SK-N-SH treated with all-trans-retinoic acid at 6 μM for 48 hours (cell line): ENCODE results near the gene DNPH1.

Experiments
- ATAC-seq: fragments of 200-7000 bp; cut with Tn5 transposase; 3 replicates; pipeline ENCODE4 v1.9.1; 2020; ENCODE audit warnings: mild to moderate bottlenecking, moderate library complexity
- ARNTL ChIP-seq: fragments of 450-650 bp; formaldehyde crosslinking; IDR thresholded peaks from 2 replicates; pipeline ENCODE4 v1.5.0; 2020; ENCODE audit warnings: low read depth, mild to moderate bottlenecking, moderate library complexity, borderline replicate concordance
- BACH2 ChIP-seq: fragments of 250-450 bp; sonication (Bioruptor Pico); IDR thresholded peaks from 2 replicates; pipeline ENCODE4 v1.9.0; 2021; ENCODE audit warnings: mild to moderate bottlenecking, borderline replicate concordance
- CSDC2 ChIP-seq: fragments of 250-450 bp; sonication (Bioruptor Pico); IDR thresholded peaks from 2 replicates; pipeline ENCODE4 v1.5.0; 2020; ENCODE audit warnings: mild to moderate bottlenecking, moderate library complexity
- ISL1 ChIP-seq: fragments of 250-450 bp; sonication (Bioruptor Pico); IDR thresholded peaks from 2 replicates; pipeline ENCODE4 v2.1.2; 2022; ENCODE audit warnings: mild to moderate bottlenecking, moderate library complexity
- OSR1 ChIP-seq: fragments of 250-450 bp; sonication (Bioruptor Pico); IDR thresholded peaks from 2 replicates; pipeline ENCODE4 v1.8.0; 2022; ENCODE audit warnings: moderate library complexity, mild to moderate bottlenecking, inconsistent platforms
- PPARA ChIP-seq: fragments of 250-450 bp; sonication (Bioruptor Pico); IDR thresholded peaks from 2 replicates; pipeline ENCODE4 v1.5.0; 2020; ENCODE audit warnings: mild to moderate bottlenecking, borderline replicate concordance
- RARB ChIP-seq: fragments of 250-450 bp; sonication (Bioruptor Pico); IDR thresholded peaks from 2 replicates; pipeline ENCODE4 v1.8.0; 2021; ENCODE audit warnings: mild to moderate bottlenecking, moderate library complexity
- TOX ChIP-seq: fragments of 250-450 bp; sonication (Bioruptor Pico); IDR thresholded peaks from 2 replicates; pipeline ENCODE4 v1.8.0; 2021; ENCODE audit warnings: mild to moderate bottlenecking, moderate library complexity, borderline replicate concordance
- ZC3H10 ChIP-seq: fragments of 250-450 bp; sonication (Bioruptor Pico); IDR thresholded peaks from 2 replicates; pipeline ENCODE4 v1.5.1; 2021; ENCODE audit warnings: mild to moderate bottlenecking, moderate library complexity
- ZFP30 ChIP-seq: fragments of 450-650 bp; formaldehyde crosslinking; IDR thresholded peaks from 2 replicates; pipeline ENCODE4 v1.5.0; 2022; ENCODE audit warnings: mild to moderate bottlenecking, moderate library complexity
- ZNF565 ChIP-seq: fragments of 450-650 bp; formaldehyde crosslinking; conservative IDR thresholded peaks from 2 replicates; pipeline ENCODE4 v1.5.0; 2020; ENCODE audit warnings: low read depth, mild to moderate bottlenecking, moderate library complexity
- ZNF70 ChIP-seq: fragments of 450-650 bp; formaldehyde crosslinking; IDR thresholded peaks from 2 replicates; pipeline ENCODE4 v1.5.0; 2020; ENCODE audit warnings: mild to moderate bottlenecking, moderate library complexity
- ZNF8 ChIP-seq: fragments of 450-650 bp; formaldehyde crosslinking; IDR thresholded peaks from 2 replicates; pipeline ENCODE4 v1.5.0; 2020; ENCODE audit warnings: mild to moderate bottlenecking, moderate library complexity
- TF ChIP-seq, protein P1 (sequence below): fragments of 250-450 bp; sonication (Bioruptor Pico); IDR thresholded peaks from 2 replicates; pipeline ENCODE4 v1.8.0; 2020; ENCODE audit warnings: mild to moderate bottlenecking, moderate library complexity, borderline replicate concordance
- TF ChIP-seq, protein P2 (sequence below): fragments of 250-450 bp; sonication (Bioruptor Pico); IDR thresholded peaks from 2 replicates; pipeline ENCODE4 v1.5.1; 2020; ENCODE audit warnings: low read depth, mild to moderate bottlenecking, moderate library complexity
- TF ChIP-seq, protein P3 (sequence below): fragments of 250-450 bp; sonication (Bioruptor Pico); IDR thresholded peaks from 2 replicates; pipeline ENCODE4 v1.5.1; 2021; ENCODE audit warnings: mild to moderate bottlenecking, moderate library complexity
- TF ChIP-seq, protein P4 (sequence below): fragments of 250-450 bp; sonication (Bioruptor Pico); IDR thresholded peaks from 2 replicates; pipeline ENCODE4 v1.8.0; 2021; ENCODE audit warnings: low read depth, mild to moderate bottlenecking, moderate library complexity, borderline replicate concordance
- TF ChIP-seq, protein P5 (sequence below): fragments of 250-450 bp; sonication (Bioruptor Pico); IDR thresholded peaks from 2 replicates; pipeline ENCODE4 v1.5.0; 2020; ENCODE audit warnings: mild to moderate bottlenecking, moderate library complexity

The DNPH1 gene

DNA sequence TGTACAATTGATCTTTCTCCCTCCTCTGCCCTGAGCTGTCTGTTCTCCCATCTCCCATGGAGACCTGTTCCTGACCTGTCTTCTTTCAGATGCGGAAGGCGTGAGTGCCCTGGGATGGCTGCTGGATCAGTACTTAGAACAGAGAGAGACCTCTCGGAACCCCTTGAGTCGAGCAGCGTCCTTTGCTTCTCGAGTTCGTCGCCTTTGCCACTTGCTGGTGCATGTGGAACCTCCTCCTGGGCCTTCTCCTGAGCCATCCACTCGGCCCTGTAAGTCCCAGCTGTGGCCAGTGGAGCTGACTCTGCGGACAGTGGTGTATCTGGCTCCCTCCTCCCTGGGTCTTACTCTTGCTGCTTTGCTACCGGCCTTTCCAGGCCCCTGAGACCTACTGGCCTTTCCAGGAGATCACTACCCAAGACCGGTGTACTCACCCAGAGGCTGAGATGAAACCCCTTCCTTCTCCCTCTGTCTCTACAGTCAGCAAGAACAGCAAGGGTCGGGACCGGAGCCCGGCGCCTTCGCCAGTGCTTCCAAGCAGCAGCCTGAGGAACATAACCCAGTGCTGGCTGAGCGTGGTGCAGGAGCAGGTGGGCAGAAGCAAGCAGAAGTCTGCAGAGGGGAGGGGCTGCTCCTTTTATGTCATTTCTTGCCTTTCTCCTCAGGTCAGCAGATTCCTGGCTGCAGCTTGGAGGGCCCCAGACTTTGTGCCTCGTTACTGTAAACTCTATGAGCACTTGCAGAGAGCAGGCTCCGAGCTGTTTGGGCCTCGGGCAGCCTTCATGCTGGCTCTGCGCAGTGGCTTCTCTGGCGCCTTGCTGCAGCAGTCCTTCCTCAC lies 24.8 kb downstream of the DNPH1 start (continued):
- TF ChIP-seq, protein P1, sequence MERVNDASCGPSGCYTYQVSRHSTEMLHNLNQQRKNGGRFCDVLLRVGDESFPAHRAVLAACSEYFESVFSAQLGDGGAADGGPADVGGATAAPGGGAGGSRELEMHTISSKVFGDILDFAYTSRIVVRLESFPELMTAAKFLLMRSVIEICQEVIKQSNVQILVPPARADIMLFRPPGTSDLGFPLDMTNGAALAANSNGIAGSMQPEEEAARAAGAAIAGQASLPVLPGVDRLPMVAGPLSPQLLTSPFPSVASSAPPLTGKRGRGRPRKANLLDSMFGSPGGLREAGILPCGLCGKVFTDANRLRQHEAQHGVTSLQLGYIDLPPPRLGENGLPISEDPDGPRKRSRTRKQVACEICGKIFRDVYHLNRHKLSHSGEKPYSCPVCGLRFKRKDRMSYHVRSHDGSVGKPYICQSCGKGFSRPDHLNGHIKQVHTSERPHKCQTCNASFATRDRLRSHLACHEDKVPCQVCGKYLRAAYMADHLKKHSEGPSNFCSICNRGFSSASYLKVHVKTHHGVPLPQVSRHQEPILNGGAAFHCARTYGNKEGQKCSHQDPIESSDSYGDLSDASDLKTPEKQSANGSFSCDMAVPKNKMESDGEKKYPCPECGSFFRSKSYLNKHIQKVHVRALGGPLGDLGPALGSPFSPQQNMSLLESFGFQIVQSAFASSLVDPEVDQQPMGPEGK (CRISPR knock-in tag), result no peak
- no peak for TF ChIP-seq RARB
- TF ChIP-seq ZNF8 (CRISPR knock-in tag), result no peak
- no peak for TF ChIP-seq OSR1 (CRISPR knock-in tag)
- TF ChIP-seq TOX, result no peak
- TF ChIP-seq, all 23 proteins: peak for 0

DNA sequence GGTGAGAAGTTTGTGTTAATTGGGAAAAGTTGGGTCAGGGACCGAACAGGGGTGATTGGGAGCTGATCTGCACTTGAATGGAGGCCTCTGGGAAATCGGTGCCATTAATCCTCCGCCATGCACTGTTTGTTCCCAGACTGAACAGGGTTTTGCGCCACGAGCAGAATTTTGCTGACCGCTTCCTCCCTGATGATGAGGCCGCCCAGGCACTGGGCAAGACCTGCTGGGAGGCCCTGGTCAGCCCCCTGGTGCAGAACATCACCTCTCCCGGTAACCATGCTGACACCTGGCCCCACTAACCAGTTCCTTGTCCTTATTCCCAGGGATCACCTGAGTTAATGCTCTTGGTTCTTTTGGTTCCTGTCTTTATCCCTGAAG lies 25.6 kb downstream of the DNPH1 start:
- ATAC-seq, result no peak
- TF ChIP-seq, protein P2, sequence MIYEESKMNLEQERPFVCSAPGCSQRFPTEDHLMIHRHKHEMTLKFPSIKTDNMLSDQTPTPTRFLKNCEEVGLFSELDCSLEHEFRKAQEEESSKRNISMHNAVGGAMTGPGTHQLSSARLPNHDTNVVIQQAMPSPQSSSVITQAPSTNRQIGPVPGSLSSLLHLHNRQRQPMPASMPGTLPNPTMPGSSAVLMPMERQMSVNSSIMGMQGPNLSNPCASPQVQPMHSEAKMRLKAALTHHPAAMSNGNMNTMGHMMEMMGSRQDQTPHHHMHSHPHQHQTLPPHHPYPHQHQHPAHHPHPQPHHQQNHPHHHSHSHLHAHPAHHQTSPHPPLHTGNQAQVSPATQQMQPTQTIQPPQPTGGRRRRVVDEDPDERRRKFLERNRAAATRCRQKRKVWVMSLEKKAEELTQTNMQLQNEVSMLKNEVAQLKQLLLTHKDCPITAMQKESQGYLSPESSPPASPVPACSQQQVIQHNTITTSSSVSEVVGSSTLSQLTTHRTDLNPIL, result no peak
- TF ChIP-seq ZC3H10 (CRISPR knock-in tag) (no peak), ZNF8 (CRISPR knock-in tag) (no peak), RARB (no peak), ARNTL (no peak), CSDC2 (CRISPR knock-in tag) (no peak), ZFP30 (CRISPR knock-in tag) (no peak), ISL1 (CRISPR knock-in tag) (no peak), ZNF565 (CRISPR knock-in tag) (no peak), ZNF70 (no peak)

DNA sequence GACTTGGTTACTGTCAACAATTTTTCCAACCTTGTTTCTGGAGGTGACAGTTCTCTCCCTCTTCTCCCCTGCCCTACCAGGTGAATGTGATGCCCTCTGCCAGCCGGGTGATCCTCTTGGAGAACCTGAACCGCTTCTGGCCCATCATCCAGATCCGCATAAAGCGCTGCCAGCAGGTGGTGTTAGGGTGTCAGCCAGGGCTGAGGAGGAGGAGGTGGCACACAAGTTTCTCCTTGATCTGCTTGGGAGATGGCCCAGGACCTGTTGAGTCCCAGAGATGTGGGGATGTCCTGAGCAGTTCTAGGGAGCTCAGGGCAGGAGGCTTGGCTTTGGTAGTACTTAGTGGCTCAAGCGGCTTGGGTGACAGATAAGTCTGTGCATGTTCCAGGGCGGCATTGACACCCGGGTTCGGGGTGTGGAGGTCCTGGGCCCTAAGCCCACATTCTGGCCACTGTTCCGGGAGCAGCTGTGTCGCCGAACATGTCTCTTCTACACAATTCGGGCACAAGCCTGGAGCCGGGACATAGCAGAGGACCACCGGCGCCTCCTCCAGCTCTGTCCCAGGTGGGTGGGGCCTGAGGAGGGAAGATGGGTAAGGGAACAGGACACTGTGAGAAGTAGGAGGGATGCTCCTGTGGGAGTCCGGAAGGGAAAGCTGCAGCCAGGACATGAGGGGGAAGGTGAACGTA lies 26.1 kb downstream of the DNPH1 start:
- ATAC-seq, result no peak
- TF ChIP-seq ISL1 (CRISPR knock-in tag) (no peak), CSDC2 (CRISPR knock-in tag) (no peak), ARNTL (no peak), RARB (no peak), PPARA (CRISPR knock-in tag) (no peak), TOX (no peak), BACH2 (CRISPR knock-in tag) (no peak)
- TF ChIP-seq, protein P1 (CRISPR knock-in tag), result no peak
- TF ChIP-seq, protein P3, sequence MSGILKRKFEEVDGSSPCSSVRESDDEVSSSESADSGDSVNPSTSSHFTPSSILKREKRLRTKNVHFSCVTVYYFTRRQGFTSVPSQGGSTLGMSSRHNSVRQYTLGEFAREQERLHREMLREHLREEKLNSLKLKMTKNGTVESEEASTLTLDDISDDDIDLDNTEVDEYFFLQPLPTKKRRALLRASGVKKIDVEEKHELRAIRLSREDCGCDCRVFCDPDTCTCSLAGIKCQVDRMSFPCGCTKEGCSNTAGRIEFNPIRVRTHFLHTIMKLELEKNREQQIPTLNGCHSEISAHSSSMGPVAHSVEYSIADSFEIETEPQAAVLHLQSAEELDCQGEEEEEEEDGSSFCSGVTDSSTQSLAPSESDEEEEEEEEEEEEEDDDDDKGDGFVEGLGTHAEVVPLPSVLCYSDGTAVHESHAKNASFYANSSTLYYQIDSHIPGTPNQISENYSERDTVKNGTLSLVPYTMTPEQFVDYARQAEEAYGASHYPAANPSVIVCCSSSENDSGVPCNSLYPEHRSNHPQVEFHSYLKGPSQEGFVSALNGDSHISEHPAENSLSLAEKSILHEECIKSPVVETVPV (CRISPR knock-in tag), result no peak
- TF ChIP-seq, protein P4, sequence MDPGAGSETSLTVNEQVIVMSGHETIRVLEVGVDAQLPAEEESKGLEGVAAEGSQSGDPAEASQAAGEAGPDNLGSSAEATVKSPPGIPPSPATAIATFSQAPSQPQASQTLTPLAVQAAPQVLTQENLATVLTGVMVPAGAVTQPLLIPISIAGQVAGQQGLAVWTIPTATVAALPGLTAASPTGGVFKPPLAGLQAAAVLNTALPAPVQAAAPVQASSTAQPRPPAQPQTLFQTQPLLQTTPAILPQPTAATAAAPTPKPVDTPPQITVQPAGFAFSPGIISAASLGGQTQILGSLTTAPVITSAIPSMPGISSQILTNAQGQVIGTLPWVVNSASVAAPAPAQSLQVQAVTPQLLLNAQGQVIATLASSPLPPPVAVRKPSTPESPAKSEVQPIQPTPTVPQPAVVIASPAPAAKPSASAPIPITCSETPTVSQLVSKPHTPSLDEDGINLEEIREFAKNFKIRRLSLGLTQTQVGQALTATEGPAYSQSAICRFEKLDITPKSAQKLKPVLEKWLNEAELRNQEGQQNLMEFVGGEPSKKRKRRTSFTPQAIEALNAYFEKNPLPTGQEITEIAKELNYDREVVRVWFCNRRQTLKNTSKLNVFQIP (CRISPR knock-in tag), result no peak
- TF ChIP-seq, protein P5, sequence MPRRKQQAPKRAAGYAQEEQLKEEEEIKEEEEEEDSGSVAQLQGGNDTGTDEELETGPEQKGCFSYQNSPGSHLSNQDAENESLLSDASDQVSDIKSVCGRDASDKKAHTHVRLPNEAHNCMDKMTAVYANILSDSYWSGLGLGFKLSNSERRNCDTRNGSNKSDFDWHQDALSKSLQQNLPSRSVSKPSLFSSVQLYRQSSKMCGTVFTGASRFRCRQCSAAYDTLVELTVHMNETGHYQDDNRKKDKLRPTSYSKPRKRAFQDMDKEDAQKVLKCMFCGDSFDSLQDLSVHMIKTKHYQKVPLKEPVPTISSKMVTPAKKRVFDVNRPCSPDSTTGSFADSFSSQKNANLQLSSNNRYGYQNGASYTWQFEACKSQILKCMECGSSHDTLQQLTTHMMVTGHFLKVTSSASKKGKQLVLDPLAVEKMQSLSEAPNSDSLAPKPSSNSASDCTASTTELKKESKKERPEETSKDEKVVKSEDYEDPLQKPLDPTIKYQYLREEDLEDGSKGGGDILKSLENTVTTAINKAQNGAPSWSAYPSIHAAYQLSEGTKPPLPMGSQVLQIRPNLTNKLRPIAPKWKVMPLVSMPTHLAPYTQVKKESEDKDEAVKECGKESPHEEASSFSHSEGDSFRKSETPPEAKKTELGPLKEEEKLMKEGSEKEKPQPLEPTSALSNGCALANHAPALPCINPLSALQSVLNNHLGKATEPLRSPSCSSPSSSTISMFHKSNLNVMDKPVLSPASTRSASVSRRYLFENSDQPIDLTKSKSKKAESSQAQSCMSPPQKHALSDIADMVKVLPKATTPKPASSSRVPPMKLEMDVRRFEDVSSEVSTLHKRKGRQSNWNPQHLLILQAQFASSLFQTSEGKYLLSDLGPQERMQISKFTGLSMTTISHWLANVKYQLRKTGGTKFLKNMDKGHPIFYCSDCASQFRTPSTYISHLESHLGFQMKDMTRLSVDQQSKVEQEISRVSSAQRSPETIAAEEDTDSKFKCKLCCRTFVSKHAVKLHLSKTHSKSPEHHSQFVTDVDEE (CRISPR knock-in tag), result no peak
- TF ChIP-seq, all 23 proteins: peak for 0
